ENCODE data around the gene YTHDF1. TPM values are rescaled to one million over a fixed set of nuclear protein-coding genes. Genes with fewer than 3 reads are reported as not detected.
"Not testable (repeated sequence)": the region's sequence is repeated elsewhere in the genome, so short reads cannot be mapped to it uniquely, and the experiment has no call there.

YTHDF1 gene
- total RNA-seq, 1 experiment from 2014 or later: 93.4 TPM

GRCh38 chr20:63223121-63223825, 7.3 kb upstream of the YTHDF1 start:
- CTCF ChIA-PET: interaction anchor here (0.7 to 4.6 kb wide), 28 partner anchors 9 to 348 kb away, joined by 3 to 68 read pairs (median 5); partner anchors contain the start of genes ARFGAP1, BIRC7 and NKAIN4
- intact Hi-C loops (cut with micrococcal nuclease; ENCODE audit: unreplicated experiment): loop anchor here (5.0 kb wide), 2 partner anchors 159 to 314 kb away; partner anchors contain the start of gene PTK6
- TF ChIP-seq CTCF (IDR thresholded peaks at IDR 0.05; ENCODE audit: unreplicated experiment): peak; percentile 98
- Mint-ChIP-seq H3K36me3 (ENCODE audit: insufficient read depth, unreplicated experiment) (peaks cover 6% of the 10 kb centered on the region), H3K27ac (ENCODE audit: unreplicated experiment) (no peak overlapping the region), H3K27me3 (ENCODE audit: unreplicated experiment) (peaks cover 36% of the 10 kb centered on the region), H3K4me3 (ENCODE audit: low read depth, unreplicated experiment) (no peak overlapping the region), H3K9me3 (ENCODE audit: low read depth, unreplicated experiment) (no peaks in the 10 kb centered on the region), H3K4me1 (ENCODE audit: low read depth, unreplicated experiment) (peaks cover 24% of the 10 kb centered on the region)
- BruUV-seq (replicated peaks): no TSS peak
- peak; percentile 75 for DNase-seq

- no peak for DNase-seq
- no peak for TF ChIP-seq CTCF (IDR thresholded peaks at IDR 0.05; ENCODE audit: unreplicated experiment)
- H3K36me3 Mint-ChIP-seq (ENCODE audit: insufficient read depth, unreplicated experiment): peaks cover 7% of the 10 kb centered on the region
- no TSS peak for BruUV-seq (replicated peaks)
- intact Hi-C loops (cut with micrococcal nuclease; ENCODE audit: unreplicated experiment): loop anchor here (5.0 kb wide), 2 partner anchors 160 to 315 kb away; partner anchors contain the start of gene PTK6
- H3K9me3 Mint-ChIP-seq (ENCODE audit: low read depth, unreplicated experiment): no peaks in the 10 kb centered on the region
- CTCF ChIA-PET: interaction anchor here (0.8 to 4.6 kb wide), 13 partner anchors 8 to 159 kb away, joined by 3 to 68 read pairs (median 7); partner anchors contain the start of genes ARFGAP1 and BIRC7
- H3K27me3 Mint-ChIP-seq (ENCODE audit: unreplicated experiment): peaks cover 36% of the 10 kb centered on the region
- no peak overlapping the region for H3K27ac Mint-ChIP-seq (ENCODE audit: unreplicated experiment)
- peaks cover 24% of the 10 kb centered on the region for H3K4me1 Mint-ChIP-seq (ENCODE audit: low read depth, unreplicated experiment)
- H3K4me3 Mint-ChIP-seq (ENCODE audit: low read depth, unreplicated experiment): no peak overlapping the region
These were observed 6.6 kb upstream of the YTHDF1 start for GRCh38 chr20:63222541-63222940.

GRCh38 chr20:63221400-63222053, 5.6 kb upstream of the YTHDF1 start:
- CTCF ChIA-PET: interaction anchor here (0.8 to 2.4 kb wide), 3 partner anchors 11 to 25 kb away, joined by 3 to 6 read pairs (median 4); partner anchors contain the start of gene BIRC7
- H3K27ac Mint-ChIP-seq (ENCODE audit: unreplicated experiment); H3K9me3 Mint-ChIP-seq (ENCODE audit: low read depth, unreplicated experiment); BruUV-seq (replicated peaks); DNase-seq; H3K4me3 Mint-ChIP-seq (ENCODE audit: low read depth, unreplicated experiment): not testable (repeated sequence)
- peaks cover 15% of the 10 kb centered on the region for H3K36me3 Mint-ChIP-seq (ENCODE audit: insufficient read depth, unreplicated experiment)
- intact Hi-C loops (cut with micrococcal nuclease; ENCODE audit: unreplicated experiment): loop anchor here (5.0 kb wide), 2 partner anchors 161 to 316 kb away; partner anchors contain the start of gene PTK6
- H3K4me1 Mint-ChIP-seq (ENCODE audit: low read depth, unreplicated experiment): peaks cover 33% of the 10 kb centered on the region
- H3K27me3 Mint-ChIP-seq (ENCODE audit: unreplicated experiment): peaks cover 36% of the 10 kb centered on the region

GRCh38 chr20:63220696-63221399, 4.9 kb upstream of the YTHDF1 start:
- H3K27me3 Mint-ChIP-seq (ENCODE audit: unreplicated experiment): peaks cover 36% of the 10 kb centered on the region
- no peaks in the 10 kb centered on the region for H3K9me3 Mint-ChIP-seq (ENCODE audit: low read depth, unreplicated experiment)
- H3K27ac Mint-ChIP-seq (ENCODE audit: unreplicated experiment): no peak overlapping the region
- CTCF ChIA-PET: interaction anchor here (0.8 to 2.4 kb wide), 4 partner anchors 12 to 33 kb away, joined by 3 to 6 read pairs (median 4); partner anchors contain the start of gene BIRC7
- intact Hi-C loops (cut with micrococcal nuclease; ENCODE audit: unreplicated experiment): loop anchor here (5.0 kb wide), 2 partner anchors 161 to 316 kb away; partner anchors contain the start of gene PTK6
- H3K36me3 Mint-ChIP-seq (ENCODE audit: insufficient read depth, unreplicated experiment): peaks cover 22% of the 10 kb centered on the region
- DNase-seq: no peak
- H3K4me1 Mint-ChIP-seq (ENCODE audit: low read depth, unreplicated experiment): peaks cover 33% of the 10 kb centered on the region
- no peak overlapping the region for H3K4me3 Mint-ChIP-seq (ENCODE audit: low read depth, unreplicated experiment)
- no peak for TF ChIP-seq CTCF (IDR thresholded peaks at IDR 0.05; ENCODE audit: unreplicated experiment)
- no TSS peak for BruUV-seq (replicated peaks)
